Activated CD8-positive, alpha-beta memory T cell treated with anti-CD3 and anti-CD28 coated beads, Interleukin-2, amount 10 ng/mL, durations not matched to agents 7 days and 5 days (primary cell): ENCODE results near the gene PDE4D. TPM values are rescaled to one million over a fixed set of nuclear protein-coding genes. Genes with fewer than 3 reads are reported as not detected.
"Not testable (repeated sequence)": the region's sequence is repeated elsewhere in the genome, so short reads cannot be mapped to it uniquely, and the experiment has no call there.

ENCODE experiments used
- ATAC-seq: fragments of 150-1000 bp; cut with Tn5 transposase; one replicate; pipeline ENCODE4 v1.10.0; 2021; ENCODE audit warnings: moderate library complexity
- CTCF ChIA-PET: fragments of 350-600 bp; sonication (Branson Sonifier 250); formaldehyde crosslinking; loops from one replicate; lab custom pipeline; 2021; ENCODE audit warnings: antibody characterized with exemption; lab: Charles Lee
- DNase-seq: peaks from one replicate; pipeline ENCODE4 v3.0.0-alpha.2; 2020
- H3K27ac Mint-ChIP-seq: one replicate; pipeline ENCODE4 v1.8.0; 2021; ENCODE audit warnings: mild to moderate bottlenecking, mixed read lengths
- H3K27me3 Mint-ChIP-seq: one replicate; pipeline ENCODE4 v1.8.0; 2021; ENCODE audit warnings: mixed read lengths
- H3K36me3 Mint-ChIP-seq: one replicate; pipeline ENCODE4 v1.8.0; 2021; ENCODE audit warnings: mild to moderate bottlenecking, mixed read lengths
- H3K4me1 Mint-ChIP-seq: one replicate; pipeline ENCODE4 v1.8.0; 2021; ENCODE audit warnings: mixed read lengths
- H3K4me3 Mint-ChIP-seq: one replicate; pipeline ENCODE4 v1.8.0; 2021; ENCODE audit warnings: mild to moderate bottlenecking, moderate library complexity, mixed read lengths
- H3K9me3 Mint-ChIP-seq: one replicate; pipeline ENCODE4 v1.8.0; 2022; ENCODE audit warnings: low read depth, mixed read lengths
- total RNA-seq, 2 experiments: library from RNA; stranded (reverse); gene quantifications; one replicate each; pipeline ENCODE4 v1.2.3, GENCODE V29; 2021

PDE4D gene
- total RNA-seq, 2 experiments from 2014 or later = 59.3 to 66.2 TPM

DNA sequence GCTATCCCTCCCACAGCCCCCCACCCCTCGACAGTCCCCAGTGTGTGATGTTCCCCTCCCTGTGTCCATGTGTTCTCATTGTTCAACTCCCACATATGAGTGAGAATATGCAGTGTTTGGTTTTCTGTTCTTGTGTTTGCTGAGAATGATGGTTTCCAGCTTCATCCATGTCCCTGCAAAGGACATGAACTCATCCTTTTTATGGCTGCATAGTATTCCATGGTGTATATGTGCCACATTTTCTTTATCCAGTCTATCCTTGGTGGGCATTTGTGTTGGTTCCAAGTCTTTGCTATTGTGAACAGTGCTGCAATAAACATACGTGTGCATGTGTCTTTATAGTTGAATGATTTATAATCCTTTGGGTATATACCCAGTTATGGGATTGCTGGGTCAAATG is 940.3 kb downstream of the PDE4D start:
- DNase-seq, CTCF ChIA-PET, H3K4me1 Mint-ChIP-seq, ATAC-seq, H3K36me3 Mint-ChIP-seq, H3K9me3 Mint-ChIP-seq, H3K4me3 Mint-ChIP-seq, H3K27ac Mint-ChIP-seq: not testable (repeated sequence)
- H3K27me3 Mint-ChIP-seq = peaks cover 29% of the 10 kb centered on the region

DNA sequence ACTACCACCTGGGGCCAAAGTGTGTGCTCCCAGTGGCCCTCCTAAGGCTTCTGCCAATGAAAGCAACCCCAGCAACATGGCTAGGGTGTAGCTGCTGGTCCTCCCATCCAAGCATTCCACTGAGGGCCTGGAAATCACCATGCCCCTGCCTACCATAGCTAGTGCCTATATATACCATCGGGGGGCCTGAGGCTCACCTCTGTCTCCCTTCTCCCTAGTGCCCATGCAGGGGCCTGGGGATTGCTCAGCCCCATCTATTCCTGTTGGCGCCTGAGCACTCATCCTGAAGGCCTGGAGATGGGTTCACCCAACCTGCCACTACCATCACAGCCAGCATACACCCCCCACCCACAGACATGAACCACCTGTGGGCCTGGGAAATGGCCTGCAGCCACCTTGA is 943.3 kb downstream of the PDE4D start:
- DNase-seq (no peak), ATAC-seq (no peak)
- Mint-ChIP-seq H3K4me3 (no peak overlapping the region), H3K9me3 (no peaks in the 10 kb centered on the region), H3K27ac (no peak overlapping the region), H3K36me3 (no peaks in the 10 kb centered on the region), H3K27me3 (peaks cover 29% of the 10 kb centered on the region), H3K4me1 (peaks cover 2% of the 10 kb centered on the region)
- CTCF ChIA-PET = no interaction called here

DNA sequence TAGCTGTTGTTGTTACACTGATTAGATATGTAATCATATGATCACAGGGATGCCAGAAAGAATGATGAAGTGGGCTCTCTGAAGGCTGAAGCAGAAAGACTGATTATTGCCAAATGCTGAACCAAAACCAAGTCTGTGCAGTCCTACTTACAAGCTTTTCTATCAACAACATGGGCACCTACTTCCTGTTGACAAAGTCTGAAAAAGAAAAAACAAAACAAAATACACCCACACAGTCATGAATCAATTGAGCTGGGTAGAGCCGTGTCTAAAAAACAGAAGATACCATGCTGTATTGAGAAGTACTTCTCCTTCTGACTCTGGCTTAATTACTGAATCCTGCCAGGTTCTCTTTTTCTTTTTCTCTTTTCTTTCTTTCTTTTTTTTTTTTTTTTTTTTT is 947.3 kb downstream of the PDE4D start:
- H3K36me3 Mint-ChIP-seq = peaks cover 1% of the 10 kb centered on the region
- H3K27ac Mint-ChIP-seq = no peak overlapping the region
- peaks cover 2% of the 10 kb centered on the region for H3K4me1 Mint-ChIP-seq
- ATAC-seq (no peak), DNase-seq (no peak)
- no peak overlapping the region for H3K4me3 Mint-ChIP-seq
- H3K9me3 Mint-ChIP-seq = no peaks in the 10 kb centered on the region
- CTCF ChIA-PET = no interaction called here
- H3K27me3 Mint-ChIP-seq = peaks cover 18% of the 10 kb centered on the region

DNA sequence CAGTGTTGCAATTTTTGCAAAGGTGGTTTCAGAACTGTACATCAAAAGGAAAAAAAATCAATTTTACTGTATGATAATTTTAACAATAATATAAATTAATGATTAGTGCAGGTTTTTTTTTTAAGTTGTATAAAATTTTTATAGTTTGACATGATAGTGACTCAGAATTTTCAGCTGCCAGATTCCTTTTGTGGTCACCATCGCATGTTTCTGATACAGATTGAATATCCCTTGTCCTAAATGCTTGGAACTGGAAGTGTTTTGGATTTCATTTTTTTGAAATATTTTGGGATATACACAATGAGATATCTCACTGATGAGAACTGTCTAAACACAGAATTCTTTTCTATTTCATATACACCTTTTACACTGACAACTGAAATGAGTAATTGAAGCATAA is 949.3 kb downstream of the PDE4D start:
- CTCF ChIA-PET = no interaction called here
- no peak for DNase-seq
- peaks cover 18% of the 10 kb centered on the region for H3K27me3 Mint-ChIP-seq
- no peak overlapping the region for H3K4me3 Mint-ChIP-seq
- peaks cover 2% of the 10 kb centered on the region for H3K4me1 Mint-ChIP-seq
- H3K9me3 Mint-ChIP-seq = no peaks in the 10 kb centered on the region
- peaks cover 4% of the 10 kb centered on the region for H3K36me3 Mint-ChIP-seq
- no peak overlapping the region for H3K27ac Mint-ChIP-seq
- no peak for ATAC-seq

DNA sequence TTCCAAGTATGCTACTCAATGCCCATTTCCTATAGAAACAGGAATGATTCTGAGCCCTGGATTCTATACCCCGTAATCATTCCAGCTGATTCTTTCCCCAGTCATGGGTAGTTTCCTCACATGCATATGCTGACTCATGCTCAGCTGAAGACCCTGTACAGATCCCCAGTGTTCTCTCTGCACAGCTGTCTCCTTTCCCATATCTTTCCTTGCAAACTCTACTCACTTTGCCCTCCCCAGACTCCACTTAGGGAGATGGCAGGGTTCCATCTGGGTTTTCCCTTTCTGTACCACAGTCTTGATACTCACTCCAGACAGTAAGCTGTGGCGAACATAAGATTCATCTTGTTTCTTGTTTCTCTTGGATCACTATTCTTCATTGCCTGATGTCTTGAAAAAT is 953.1 kb downstream of the PDE4D start:
- no peak for ATAC-seq
- Mint-ChIP-seq H3K27me3 (peaks cover 18% of the 10 kb centered on the region), H3K4me3 (no peak overlapping the region), H3K27ac (no peak overlapping the region), H3K36me3 (peaks cover 4% of the 10 kb centered on the region), H3K9me3 (no peaks in the 10 kb centered on the region), H3K4me1 (peaks cover 9% of the 10 kb centered on the region)
- DNase-seq = no peak
- CTCF ChIA-PET = interaction anchor here (0.8 kb wide), 1 partner anchor 248 kb away, joined by 3 read pairs; no protein-coding TSS in a partner anchor

DNA sequence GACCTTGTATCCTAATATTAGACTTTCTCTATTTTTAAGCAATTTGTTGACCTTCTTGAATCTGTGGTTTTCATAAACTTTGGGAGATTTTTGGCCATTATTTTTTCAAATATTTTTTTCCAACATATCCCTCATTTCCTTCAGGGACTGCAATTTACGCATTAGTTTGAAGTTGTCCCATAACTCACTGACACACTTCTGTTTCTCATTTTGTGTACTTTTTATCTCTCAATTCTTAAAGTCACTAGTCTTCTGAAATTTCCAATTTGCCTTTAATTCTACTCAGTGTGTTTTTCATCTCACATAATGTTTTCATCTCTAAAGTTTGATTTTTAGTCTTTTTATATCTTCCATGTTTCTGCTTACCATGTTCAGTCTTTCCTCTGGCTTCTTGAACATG is 953.9 kb downstream of the PDE4D start:
- Mint-ChIP-seq H3K27me3 (peaks cover 20% of the 10 kb centered on the region), H3K9me3 (no peaks in the 10 kb centered on the region), H3K27ac (no peak overlapping the region), H3K36me3 (peaks cover 4% of the 10 kb centered on the region), H3K4me1 (peaks cover 15% of the 10 kb centered on the region), H3K4me3 (no peak overlapping the region)
- CTCF ChIA-PET = no interaction called here
- ATAC-seq = no peak
- no peak for DNase-seq

DNA sequence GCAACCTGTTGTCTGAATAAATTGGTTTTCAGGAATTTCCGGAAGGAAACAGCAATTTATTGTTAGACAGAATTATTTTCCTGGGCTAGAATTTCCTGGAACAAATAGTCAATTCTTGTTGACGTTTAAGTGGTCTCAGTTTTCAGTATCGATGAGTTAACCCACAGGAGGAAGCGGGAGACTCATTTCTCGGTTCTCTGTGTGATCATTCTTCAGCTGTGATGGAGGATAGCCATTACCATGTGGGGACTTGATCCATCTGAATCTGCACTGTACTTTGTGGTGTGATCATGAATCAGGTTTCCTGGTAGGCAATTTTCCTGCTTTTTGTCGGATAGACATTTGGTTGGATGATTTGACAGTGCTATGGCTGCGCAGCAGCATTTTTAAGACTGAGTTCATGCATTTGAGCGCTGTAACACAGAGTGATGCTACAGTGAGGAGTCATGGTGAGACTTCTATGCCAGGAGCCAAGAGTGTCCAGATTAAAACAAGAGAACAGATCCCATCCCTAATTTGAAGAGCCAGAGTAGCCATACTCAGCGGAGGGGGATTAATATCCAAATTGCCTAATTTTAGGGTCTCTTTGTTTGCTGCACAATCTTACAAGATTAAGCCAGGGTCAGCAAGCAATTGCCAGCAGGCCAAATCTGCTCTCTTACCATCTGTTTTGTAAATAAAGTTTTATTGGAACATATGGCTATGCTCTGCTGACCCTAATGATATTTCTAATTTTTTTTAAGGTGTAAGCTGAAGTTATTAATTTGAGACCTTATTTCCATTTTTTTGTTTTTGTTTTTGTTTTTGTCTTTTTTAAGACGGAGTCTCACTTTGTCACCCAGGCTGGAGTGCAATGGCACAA is 954.7 kb downstream of the PDE4D start:
- CTCF ChIA-PET = no interaction called here
- Mint-ChIP-seq H3K9me3 (no peaks in the 10 kb centered on the region), H3K27ac (no peak overlapping the region), H3K4me1 (peaks cover 20% of the 10 kb centered on the region), H3K36me3 (peaks cover 4% of the 10 kb centered on the region), H3K4me3 (no peak overlapping the region), H3K27me3 (peaks cover 17% of the 10 kb centered on the region)
- ATAC-seq (no peak), DNase-seq (no peak)

DNA sequence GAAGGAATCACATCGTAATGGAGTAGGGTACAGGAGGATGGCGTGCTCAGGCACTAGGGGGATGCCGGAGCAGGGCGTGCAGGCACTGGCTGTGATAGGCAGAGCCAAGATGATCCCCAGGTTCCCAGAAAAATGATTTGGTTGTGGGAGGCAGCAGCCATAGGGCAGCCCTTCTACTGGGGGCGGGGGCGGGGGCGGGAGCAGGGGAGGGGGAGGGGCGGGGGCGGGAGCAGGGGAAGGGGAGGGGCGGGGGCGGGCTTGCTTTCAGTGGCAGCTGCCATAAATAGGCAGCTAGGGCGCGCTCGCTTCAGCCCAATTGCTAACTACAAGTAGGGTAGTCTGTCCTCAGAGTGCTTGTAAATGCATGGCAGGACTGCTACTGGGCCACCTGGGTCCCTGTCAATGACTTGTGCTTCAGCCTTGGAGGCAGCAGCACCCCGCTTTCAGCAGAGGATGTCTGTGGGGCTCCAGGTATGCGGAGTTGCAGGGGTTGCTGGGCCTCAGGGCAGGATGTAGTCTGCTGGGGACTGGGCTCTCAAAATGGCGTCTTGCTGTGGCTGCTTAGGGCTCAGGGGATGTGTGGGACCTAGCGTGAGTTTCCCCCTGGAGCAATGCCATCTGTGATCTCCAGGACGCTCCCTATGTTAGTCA is 956.4 kb downstream of the PDE4D start:
- H3K27ac Mint-ChIP-seq = no peak overlapping the region

DNA sequence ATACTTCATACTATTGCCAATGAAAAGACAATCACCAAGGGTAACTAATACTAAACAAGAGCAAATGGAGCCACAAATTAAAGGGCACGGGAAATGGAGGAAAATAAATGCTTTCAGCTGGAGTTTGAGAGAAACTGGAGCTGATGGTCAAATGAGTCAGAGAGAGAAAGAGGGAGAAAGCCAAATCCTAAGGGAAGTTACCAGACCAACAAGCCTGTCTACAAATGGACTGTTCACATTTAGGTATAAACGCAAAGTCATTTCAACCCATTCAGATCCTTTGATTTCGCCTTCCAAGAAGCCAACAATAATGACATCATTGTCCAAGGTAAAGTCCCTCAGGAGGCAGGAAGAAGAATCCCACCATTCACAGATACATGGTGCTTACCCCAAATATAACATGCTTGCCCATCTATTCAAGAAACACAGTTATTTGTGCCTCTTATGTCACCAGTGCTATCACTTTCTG is 958.9 kb downstream of the PDE4D start:
- Mint-ChIP-seq H3K4me1 (peaks cover 20% of the 10 kb centered on the region), H3K9me3 (no peaks in the 10 kb centered on the region), H3K36me3 (no peaks in the 10 kb centered on the region), H3K27me3 (peaks cover 17% of the 10 kb centered on the region), H3K27ac (no peak overlapping the region), H3K4me3 (no peak overlapping the region)
- ATAC-seq (no peak), DNase-seq (no peak)
- CTCF ChIA-PET = interaction anchor here (0.5 kb wide), 1 partner anchor 89 kb away, joined by 4 read pairs; no protein-coding TSS in a partner anchor

More for the DNA sequence above, 956.4 kb downstream of the PDE4D start:
- Mint-ChIP-seq H3K4me1 (peaks cover 20% of the 10 kb centered on the region), H3K27me3 (peaks cover 17% of the 10 kb centered on the region), H3K36me3 (peaks cover 3% of the 10 kb centered on the region), H3K4me3 (no peak overlapping the region), H3K9me3 (no peaks in the 10 kb centered on the region)
- no peak for DNase-seq
- ATAC-seq = no peak
- CTCF ChIA-PET = no interaction called here

DNA sequence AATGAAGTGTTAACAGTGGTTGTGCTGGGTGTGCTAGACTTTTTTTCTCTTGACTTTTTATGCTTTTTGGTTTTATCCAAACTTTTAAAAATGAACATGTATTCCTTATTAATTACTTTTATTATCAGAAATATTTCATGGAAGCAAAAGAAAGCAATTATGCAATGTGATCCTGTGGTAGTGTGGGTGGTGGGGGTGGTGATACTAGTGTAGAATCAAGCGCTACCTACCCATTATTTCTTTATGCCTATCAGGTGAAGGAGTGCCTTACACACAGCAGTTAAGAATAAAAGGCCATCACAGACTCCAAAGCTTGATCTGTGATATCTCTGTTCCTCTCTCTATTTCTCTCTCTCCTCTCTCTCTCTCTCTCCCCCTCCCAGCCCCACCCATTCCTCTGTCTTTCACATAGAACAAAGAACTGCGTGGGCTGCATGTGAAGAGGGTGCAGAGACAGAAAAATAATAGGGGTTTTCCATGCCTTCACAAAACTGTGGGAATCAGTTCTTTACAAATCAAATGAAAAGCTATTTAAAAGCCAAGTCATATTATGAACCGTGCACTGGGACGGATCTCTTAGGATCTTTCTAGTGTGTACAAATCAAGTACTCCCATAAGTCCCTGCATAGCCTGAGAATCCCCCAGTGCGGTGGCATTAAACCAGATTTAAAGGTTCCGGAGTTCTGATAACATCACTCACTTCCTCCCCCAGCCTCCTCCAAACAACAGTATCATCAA is 959.5 kb downstream of the PDE4D start:
- no peaks in the 10 kb centered on the region for H3K36me3 Mint-ChIP-seq
- H3K27ac Mint-ChIP-seq = no peak overlapping the region
- ATAC-seq (no peak), DNase-seq (no peak)
- peaks cover 20% of the 10 kb centered on the region for H3K4me1 Mint-ChIP-seq
- H3K4me3 Mint-ChIP-seq = no peak overlapping the region
- CTCF ChIA-PET = interaction anchor here (0.5 kb wide), 1 partner anchor 90 kb away, joined by 4 read pairs; no protein-coding TSS in a partner anchor
- no peaks in the 10 kb centered on the region for H3K9me3 Mint-ChIP-seq
- H3K27me3 Mint-ChIP-seq = peaks cover 17% of the 10 kb centered on the region

DNA sequence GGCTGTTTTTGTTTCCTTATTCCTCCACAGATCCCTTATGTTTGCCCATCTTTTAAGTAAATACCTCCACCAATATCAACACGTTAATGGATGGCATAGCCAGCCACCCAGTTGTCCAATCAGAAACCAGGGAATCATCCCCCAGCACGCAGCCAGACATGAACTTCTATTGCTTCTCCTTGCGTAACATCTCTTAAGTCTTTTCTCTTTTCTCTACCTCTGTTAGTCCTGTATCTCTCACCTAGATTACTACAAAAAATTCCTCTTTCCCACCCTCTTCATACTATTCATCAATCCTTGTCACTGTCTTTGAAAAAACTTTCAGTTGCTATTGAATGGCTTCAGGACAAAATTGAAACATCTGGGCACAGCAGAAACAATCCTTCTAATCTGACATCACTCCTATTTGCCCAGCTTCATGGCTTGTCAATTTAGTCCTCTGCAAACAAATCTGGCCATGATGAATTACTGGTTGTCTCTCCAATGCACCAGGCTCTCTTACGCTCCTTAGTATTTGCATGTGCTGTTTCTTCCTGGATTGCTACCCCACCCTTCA is 961.4 kb downstream of the PDE4D start:
- Mint-ChIP-seq H3K4me1 (peaks cover 17% of the 10 kb centered on the region), H3K27me3 (peaks cover 23% of the 10 kb centered on the region), H3K4me3 (no peak overlapping the region), H3K36me3 (no peaks in the 10 kb centered on the region), H3K27ac (no peak overlapping the region), H3K9me3 (no peaks in the 10 kb centered on the region)
- CTCF ChIA-PET = no interaction called here
- ATAC-seq (no peak), DNase-seq (no peak)

DNA sequence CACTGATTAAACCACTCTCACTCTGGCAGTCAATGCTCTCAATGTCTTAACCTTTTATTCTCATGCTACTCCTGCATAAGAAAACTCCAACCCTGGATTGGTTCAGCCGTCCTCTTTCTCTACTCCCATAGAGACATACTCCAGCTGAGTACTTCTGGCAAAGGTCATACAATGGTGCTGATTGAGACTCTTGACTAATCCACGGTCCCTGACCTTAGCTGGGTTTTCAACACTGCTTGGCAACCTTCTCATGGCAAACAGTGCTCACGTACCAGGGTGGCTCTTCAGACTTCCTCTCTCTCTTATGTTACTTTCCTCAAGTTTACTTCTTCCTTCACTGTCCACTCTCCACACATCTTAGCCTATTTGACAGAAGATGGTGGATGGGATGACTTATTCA is 963.0 kb downstream of the PDE4D start:
- ATAC-seq = no peak
- CTCF ChIA-PET = no interaction called here
- DNase-seq = no peak
- no peak overlapping the region for H3K27ac Mint-ChIP-seq
- H3K27me3 Mint-ChIP-seq = peaks cover 26% of the 10 kb centered on the region
- H3K4me1 Mint-ChIP-seq = peaks cover 28% of the 10 kb centered on the region
- H3K9me3 Mint-ChIP-seq = no peaks in the 10 kb centered on the region
- no peaks in the 10 kb centered on the region for H3K36me3 Mint-ChIP-seq
- H3K4me3 Mint-ChIP-seq = no peak overlapping the region

DNA sequence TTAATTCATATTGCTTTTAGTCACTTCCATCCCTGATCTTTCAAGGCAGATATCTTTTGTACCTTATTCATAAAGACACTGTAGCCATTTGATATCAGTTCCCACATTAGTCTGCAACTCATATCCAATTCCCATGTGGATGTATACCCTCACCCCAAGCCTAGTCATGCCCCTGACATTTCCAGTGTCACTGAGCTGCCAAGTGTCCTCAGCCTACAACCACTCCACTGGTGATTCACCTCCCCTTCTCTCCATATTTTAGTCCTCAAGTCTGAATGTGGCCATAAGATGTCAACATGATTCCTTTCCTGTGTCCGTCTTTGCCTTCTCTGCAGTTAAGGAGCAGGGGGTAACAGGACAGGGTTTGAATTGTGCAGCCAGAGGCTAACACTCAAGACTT is 963.8 kb downstream of the PDE4D start:
- Mint-ChIP-seq H3K4me3 (no peak overlapping the region), H3K9me3 (no peaks in the 10 kb centered on the region), H3K4me1 (peaks cover 22% of the 10 kb centered on the region), H3K27ac (no peak overlapping the region), H3K27me3 (peaks cover 23% of the 10 kb centered on the region), H3K36me3 (no peaks in the 10 kb centered on the region)
- CTCF ChIA-PET = no interaction called here
- ATAC-seq = no peak
- DNase-seq = no peak
